GM12878 (cell line): ENCODE measurements around the gene PIM2.

Source experiments
- CBX5 ChIP-seq: sonication (generic); IDR thresholded peaks from 2 replicates; pipeline ENCODE4 v1.6.1; 2016; ENCODE audit warnings: low read depth, moderate library complexity, mild to moderate bottlenecking, inconsistent platforms
- EZH2 ChIP-seq: IDR thresholded peaks from 2 replicates; pipeline ENCODE4 v1.6.1; 2012; ENCODE audit warnings: low read depth, mild to moderate bottlenecking, control low read depth, inconsistent platforms, low read length, borderline replicate concordance; ENCODE audit not compliant: control insufficient read depth
- HDAC2 ChIP-seq: fragments of 200-600 bp; sonication (generic); IDR thresholded peaks from 2 replicates; pipeline ENCODE4 v1.6.1; 2017
- JUND ChIP-seq: IDR thresholded peaks from 2 replicates; pipeline ENCODE4 v1.6.1; 2012; ENCODE audit warnings: low read depth, mild to moderate bottlenecking, low read length, improper control_type of control experiment, moderate library complexity
- NR2C1 ChIP-seq: fragments of 450-650 bp; IDR thresholded peaks from 2 replicates; pipeline ENCODE4 v1.6.1; 2017; ENCODE audit warnings: antibody characterized with exemption, mild to moderate bottlenecking, moderate library complexity
- POLR2AphosphoS5 ChIP-seq: IDR thresholded peaks from 2 replicates; pipeline ENCODE4 v1.6.1; 2011; ENCODE audit warnings: mild to moderate bottlenecking, low read length, inconsistent platforms
- RCOR1 ChIP-seq: conservative IDR thresholded peaks from 2 replicates; pipeline ENCODE4 v1.6.1; 2012; ENCODE audit warnings: low read depth, low read length, improper control_type of control experiment
- SMAD1 ChIP-seq: fragments of 450-650 bp; IDR thresholded peaks from 2 replicates; pipeline ENCODE4 v1.6.1; 2018; ENCODE audit warnings: mild to moderate bottlenecking, low read depth; ENCODE audit not compliant: partially characterized antibody
- YY1 ChIP-seq: IDR thresholded peaks from 2 replicates; pipeline ENCODE4 v1.6.1; 2011; ENCODE audit warnings: low read depth, mild to moderate bottlenecking, low read length
- TF ChIP-seq, protein P1 (sequence below), 3 experiments: IDR thresholded peaks in 2 of 3; conservative IDR thresholded peaks in 1 of 3; 2 replicates each; pipeline ENCODE4 v1.5.1; 2011; ENCODE audit warnings: low read depth in 3 of 3, low read length in 3 of 3, mild to moderate bottlenecking in 3 of 3, control low read depth in 2 of 3, moderate library complexity in 2 of 3, inconsistent platforms in 1 of 3, mixed read lengths in 1 of 3; ENCODE audit not compliant: control insufficient read depth in 2 of 3, insufficient read depth in 1 of 3; ENCODE audit errors: extremely low read depth in 1 of 3
- TF ChIP-seq, protein P2 (sequence below): IDR thresholded peaks from 2 replicates; pipeline ENCODE4 v1.6.1; 2012; ENCODE audit warnings: mild to moderate bottlenecking, low read depth, low read length
- TF ChIP-seq, protein P3 (sequence below): IDR thresholded peaks from 2 replicates; pipeline ENCODE4 v1.6.1; 2012; ENCODE audit warnings: low read depth, low read length, improper control_type of control experiment

- TF ChIP-seq YY1 (no peak), SMAD1 (no peak), HDAC2 (no peak), RCOR1 (no peak), NR2C1 (no peak), EZH2 (no peak), POLR2AphosphoS5 (no peak), CBX5 (no peak), JUND (no peak)
- TF ChIP-seq, protein P1, sequence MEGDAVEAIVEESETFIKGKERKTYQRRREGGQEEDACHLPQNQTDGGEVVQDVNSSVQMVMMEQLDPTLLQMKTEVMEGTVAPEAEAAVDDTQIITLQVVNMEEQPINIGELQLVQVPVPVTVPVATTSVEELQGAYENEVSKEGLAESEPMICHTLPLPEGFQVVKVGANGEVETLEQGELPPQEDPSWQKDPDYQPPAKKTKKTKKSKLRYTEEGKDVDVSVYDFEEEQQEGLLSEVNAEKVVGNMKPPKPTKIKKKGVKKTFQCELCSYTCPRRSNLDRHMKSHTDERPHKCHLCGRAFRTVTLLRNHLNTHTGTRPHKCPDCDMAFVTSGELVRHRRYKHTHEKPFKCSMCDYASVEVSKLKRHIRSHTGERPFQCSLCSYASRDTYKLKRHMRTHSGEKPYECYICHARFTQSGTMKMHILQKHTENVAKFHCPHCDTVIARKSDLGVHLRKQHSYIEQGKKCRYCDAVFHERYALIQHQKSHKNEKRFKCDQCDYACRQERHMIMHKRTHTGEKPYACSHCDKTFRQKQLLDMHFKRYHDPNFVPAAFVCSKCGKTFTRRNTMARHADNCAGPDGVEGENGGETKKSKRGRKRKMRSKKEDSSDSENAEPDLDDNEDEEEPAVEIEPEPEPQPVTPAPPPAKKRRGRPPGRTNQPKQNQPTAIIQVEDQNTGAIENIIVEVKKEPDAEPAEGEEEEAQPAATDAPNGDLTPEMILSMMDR (IDR thresholded peaks at IDR 0.05 in 2 of 3, conservative IDR thresholded peaks at IDR 0.05 in 1 of 3; ENCODE audit: control insufficient read depth in 2 of 3, extremely low read depth in 1 of 3, insufficient read depth in 1 of 3, low read depth in 3 of 3, low read length in 3 of 3): no peak
- TF ChIP-seq, protein P2, sequence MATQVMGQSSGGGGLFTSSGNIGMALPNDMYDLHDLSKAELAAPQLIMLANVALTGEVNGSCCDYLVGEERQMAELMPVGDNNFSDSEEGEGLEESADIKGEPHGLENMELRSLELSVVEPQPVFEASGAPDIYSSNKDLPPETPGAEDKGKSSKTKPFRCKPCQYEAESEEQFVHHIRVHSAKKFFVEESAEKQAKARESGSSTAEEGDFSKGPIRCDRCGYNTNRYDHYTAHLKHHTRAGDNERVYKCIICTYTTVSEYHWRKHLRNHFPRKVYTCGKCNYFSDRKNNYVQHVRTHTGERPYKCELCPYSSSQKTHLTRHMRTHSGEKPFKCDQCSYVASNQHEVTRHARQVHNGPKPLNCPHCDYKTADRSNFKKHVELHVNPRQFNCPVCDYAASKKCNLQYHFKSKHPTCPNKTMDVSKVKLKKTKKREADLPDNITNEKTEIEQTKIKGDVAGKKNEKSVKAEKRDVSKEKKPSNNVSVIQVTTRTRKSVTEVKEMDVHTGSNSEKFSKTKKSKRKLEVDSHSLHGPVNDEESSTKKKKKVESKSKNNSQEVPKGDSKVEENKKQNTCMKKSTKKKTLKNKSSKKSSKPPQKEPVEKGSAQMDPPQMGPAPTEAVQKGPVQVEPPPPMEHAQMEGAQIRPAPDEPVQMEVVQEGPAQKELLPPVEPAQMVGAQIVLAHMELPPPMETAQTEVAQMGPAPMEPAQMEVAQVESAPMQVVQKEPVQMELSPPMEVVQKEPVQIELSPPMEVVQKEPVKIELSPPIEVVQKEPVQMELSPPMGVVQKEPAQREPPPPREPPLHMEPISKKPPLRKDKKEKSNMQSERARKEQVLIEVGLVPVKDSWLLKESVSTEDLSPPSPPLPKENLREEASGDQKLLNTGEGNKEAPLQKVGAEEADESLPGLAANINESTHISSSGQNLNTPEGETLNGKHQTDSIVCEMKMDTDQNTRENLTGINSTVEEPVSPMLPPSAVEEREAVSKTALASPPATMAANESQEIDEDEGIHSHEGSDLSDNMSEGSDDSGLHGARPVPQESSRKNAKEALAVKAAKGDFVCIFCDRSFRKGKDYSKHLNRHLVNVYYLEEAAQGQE: no peak
- TF ChIP-seq, protein P3, sequence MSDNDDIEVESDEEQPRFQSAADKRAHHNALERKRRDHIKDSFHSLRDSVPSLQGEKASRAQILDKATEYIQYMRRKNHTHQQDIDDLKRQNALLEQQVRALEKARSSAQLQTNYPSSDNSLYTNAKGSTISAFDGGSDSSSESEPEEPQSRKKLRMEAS: no peak
These were observed 577 bp upstream of the PIM2 start for GRCh38 chrX:48919360-48919841.
